Keratinocyte (primary cell): ENCODE measurements around the gene FAXC.

ENCODE experiments used
- EZH2 ChIP-seq: IDR thresholded peaks from one replicate; pipeline ENCODE4 v1.6.1; 2012; ENCODE audit warnings: inconsistent platforms, mild to moderate bottlenecking, low read length, moderate library complexity
- TF ChIP-seq, protein P1 (sequence below), 3 experiments: IDR thresholded peaks in 1 of 3; conservative IDR thresholded peaks in 1 of 3; optimal IDR thresholded peaks in 1 of 3; 2 replicates in 2 of 3; 3 replicates in 1 of 3; pipeline versions ENCODE3 to v1.5.1; 2011; ENCODE audit warnings: low read length in 3 of 3, mild to moderate bottlenecking in 3 of 3, moderate library complexity in 2 of 3, control low read depth in 1 of 3, inconsistent platforms in 1 of 3; ENCODE audit not compliant: insufficient read depth in 2 of 3; ENCODE audit errors: extremely low read depth in 1 of 3

DNA sequence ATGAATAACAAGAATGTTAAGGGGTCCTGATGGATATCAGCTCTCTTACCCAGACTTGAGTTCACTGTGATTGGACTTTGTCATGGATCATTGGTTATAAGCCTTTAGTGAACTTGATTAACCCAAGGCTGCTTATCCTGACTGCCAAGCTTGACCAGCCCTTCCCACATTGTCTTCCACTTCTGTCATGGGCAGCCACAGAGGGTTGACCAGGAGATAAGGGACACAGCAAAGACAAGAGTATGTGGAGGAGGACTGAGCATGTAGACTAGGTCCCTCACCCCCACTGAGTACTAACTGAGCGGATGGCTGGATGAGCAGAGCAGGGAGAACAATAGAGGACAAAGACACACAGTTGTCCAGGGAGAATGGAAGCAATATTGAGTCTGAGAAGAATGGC lies 52.5 kb downstream of the FAXC start:
- TF ChIP-seq, protein P1, sequence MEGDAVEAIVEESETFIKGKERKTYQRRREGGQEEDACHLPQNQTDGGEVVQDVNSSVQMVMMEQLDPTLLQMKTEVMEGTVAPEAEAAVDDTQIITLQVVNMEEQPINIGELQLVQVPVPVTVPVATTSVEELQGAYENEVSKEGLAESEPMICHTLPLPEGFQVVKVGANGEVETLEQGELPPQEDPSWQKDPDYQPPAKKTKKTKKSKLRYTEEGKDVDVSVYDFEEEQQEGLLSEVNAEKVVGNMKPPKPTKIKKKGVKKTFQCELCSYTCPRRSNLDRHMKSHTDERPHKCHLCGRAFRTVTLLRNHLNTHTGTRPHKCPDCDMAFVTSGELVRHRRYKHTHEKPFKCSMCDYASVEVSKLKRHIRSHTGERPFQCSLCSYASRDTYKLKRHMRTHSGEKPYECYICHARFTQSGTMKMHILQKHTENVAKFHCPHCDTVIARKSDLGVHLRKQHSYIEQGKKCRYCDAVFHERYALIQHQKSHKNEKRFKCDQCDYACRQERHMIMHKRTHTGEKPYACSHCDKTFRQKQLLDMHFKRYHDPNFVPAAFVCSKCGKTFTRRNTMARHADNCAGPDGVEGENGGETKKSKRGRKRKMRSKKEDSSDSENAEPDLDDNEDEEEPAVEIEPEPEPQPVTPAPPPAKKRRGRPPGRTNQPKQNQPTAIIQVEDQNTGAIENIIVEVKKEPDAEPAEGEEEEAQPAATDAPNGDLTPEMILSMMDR (optimal IDR thresholded peaks at IDR 0.05 in 1 of 3, IDR thresholded peaks at IDR 0.05 in 1 of 3, conservative IDR thresholded peaks at IDR 0.05 in 1 of 3; ENCODE audit: extremely low read depth in 1 of 3, insufficient read depth in 2 of 3, low read length in 3 of 3): no peak
- no peak for TF ChIP-seq EZH2
